Stomach (tissue), 4 donors: ENCODE measurements around the gene ADORA3.

ENCODE experiments used
- EP300 ChIP-seq: sonication (generic); formaldehyde crosslinking; IDR thresholded peaks from one replicate; pipeline ENCODE4 v1.6.1; 2017; ENCODE audit warnings: antibody characterized with exemption
- POLR2A ChIP-seq, 4 donors: fragments of 450-650 bp; IDR thresholded peaks; one replicate each; pipeline ENCODE4 v1.6.1; 2016; ENCODE audit warnings: antibody characterized with exemption in 4 of 4, control low read depth in 2 of 4, mild to moderate bottlenecking in 1 of 4, moderate library complexity in 1 of 4
- POLR2AphosphoS5 ChIP-seq, 3 donors: sonication (generic); formaldehyde crosslinking; IDR thresholded peaks; one replicate each; pipeline ENCODE4 v1.6.1; 2016; ENCODE audit warnings: antibody characterized with exemption in 3 of 3
- TF ChIP-seq, protein P1 (sequence below), 7 experiments: fragments of 450-650 bp in 4 of 7; fragments of 200-600 bp in 3 of 7; sonication (generic) in 3 of 7; IDR thresholded peaks; one replicate each; pipeline ENCODE4 v1.5.1; 2016 to 2019; ENCODE audit warnings: antibody characterized with exemption in 7 of 7, control low read depth in 2 of 7, mild to moderate bottlenecking in 1 of 7

DNA sequence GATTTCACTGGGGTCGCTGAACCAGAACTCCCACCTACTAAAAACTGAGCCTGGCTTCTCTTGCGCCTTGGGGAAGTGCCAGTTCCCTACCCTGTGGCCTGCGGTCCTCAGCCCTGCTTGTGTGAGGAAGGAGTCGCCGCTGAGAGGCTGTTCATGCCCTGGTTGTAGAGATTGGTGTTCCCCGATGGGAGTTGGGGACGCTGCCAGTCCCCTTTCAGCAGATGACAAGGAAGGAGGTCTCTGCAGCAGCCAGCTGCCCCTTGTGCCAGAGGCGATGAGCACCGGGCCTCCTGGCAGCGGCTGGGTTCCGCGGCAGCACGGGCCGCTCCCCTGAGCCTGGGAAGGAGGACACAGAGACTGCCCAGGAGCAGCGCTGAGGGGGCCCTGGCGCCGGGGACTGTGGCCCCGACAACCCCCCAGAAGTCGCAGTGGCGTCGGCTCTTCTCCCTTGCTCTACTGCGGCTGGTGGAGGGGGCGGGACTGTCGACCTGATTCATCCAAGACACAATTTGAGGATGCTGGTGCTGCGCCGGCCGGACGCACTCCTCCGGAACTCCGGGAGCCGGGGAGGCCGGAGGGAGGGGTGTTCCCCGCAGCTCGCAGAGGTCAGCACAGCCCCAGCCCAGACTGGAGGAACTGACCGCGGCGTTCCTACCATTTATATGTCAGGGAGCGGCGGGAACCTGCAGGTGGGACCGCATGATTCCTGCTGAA is 12.0 kb upstream of the ADORA3 start:
- TF ChIP-seq, protein P1, sequence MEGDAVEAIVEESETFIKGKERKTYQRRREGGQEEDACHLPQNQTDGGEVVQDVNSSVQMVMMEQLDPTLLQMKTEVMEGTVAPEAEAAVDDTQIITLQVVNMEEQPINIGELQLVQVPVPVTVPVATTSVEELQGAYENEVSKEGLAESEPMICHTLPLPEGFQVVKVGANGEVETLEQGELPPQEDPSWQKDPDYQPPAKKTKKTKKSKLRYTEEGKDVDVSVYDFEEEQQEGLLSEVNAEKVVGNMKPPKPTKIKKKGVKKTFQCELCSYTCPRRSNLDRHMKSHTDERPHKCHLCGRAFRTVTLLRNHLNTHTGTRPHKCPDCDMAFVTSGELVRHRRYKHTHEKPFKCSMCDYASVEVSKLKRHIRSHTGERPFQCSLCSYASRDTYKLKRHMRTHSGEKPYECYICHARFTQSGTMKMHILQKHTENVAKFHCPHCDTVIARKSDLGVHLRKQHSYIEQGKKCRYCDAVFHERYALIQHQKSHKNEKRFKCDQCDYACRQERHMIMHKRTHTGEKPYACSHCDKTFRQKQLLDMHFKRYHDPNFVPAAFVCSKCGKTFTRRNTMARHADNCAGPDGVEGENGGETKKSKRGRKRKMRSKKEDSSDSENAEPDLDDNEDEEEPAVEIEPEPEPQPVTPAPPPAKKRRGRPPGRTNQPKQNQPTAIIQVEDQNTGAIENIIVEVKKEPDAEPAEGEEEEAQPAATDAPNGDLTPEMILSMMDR (IDR thresholded peaks at IDR 0.05) = no peak
- TF ChIP-seq POLR2A (IDR thresholded peaks at IDR 0.05) (no peak), POLR2AphosphoS5 (IDR thresholded peaks at IDR 0.05) (no peak), EP300 (no peak)
